ENCODE data around the gene KRT37.

DNA sequence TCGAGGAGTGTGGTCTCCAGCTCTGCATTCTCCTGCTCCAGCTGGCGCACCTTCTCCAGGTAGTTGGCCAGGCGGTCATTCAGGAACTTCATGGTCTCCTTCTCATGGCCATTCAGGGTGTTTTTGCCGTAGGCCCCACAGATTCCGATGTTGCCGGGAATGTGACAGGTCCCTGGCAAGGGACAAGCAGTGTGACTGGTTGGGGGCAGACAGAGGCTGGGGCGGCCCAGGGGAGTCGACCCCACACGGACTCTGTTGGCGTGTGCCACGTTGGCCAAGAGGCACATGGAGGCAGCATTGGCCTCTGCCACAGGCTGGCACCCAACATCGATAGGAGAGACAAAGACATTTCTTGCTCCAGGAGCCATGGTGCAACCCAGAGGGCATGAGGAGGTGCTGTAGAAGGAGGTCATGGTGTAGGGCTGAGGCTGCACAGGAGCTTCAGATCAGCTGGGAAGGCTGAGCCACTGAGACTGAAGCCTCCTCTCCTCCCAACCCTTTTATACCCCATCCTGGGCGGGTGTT lies at the start of gene KRT37:
- TF ChIP-seq CTCF (IDR thresholded peaks at IDR 0.05): no peak
- TF ChIP-seq POLR2AphosphoS5 (IDR thresholded peaks at IDR 0.05): no peak
- no peak for TF ChIP-seq POLR2A (IDR thresholded peaks at IDR 0.05)

All from prostate gland (tissue), 2 donors.